A673 (cell line): Measurements from ENCODE around the gene BRSK2. TPM values are rescaled to one million over a fixed set of nuclear protein-coding genes. Genes with fewer than 3 reads are reported as not detected.

Source experiments
- BruUV-seq: library from RNA; stranded (reverse); fragments of 400-500 nt; replicated peaks from 2 replicates; lab custom pipeline; 2021; lab: Mats Ljungman, UMichigan
- CTCF ChIA-PET: fragments of 300-600 bp; sonication (Branson Sonifier 250); formaldehyde crosslinking; loops from one replicate; lab custom pipeline; 2022; ENCODE audit warnings: antibody characterized with exemption; lab: Charles Lee
- POLR2A ChIA-PET: fragments of 300-600 bp; sonication (Branson Sonifier 250); formaldehyde crosslinking; loops from one replicate; lab custom pipeline; 2022; ENCODE audit warnings: antibody characterized with exemption; ENCODE audit not compliant: low non-redundant PET; lab: Charles Lee
- DNase-seq: peaks from one replicate; pipeline ENCODE4 v3.0.0-alpha.2; 2015; ENCODE audit warnings: low spot score
- H3K27ac ChIP-seq: fragments of 200-600 bp; sonication (generic); 2 replicates; pipeline ENCODE4 v1.5.1; 2016; ENCODE audit warnings: mixed run types, low read depth, mild to moderate bottlenecking, mixed read lengths, antibody characterized with exemption, low read length; ENCODE audit not compliant: poor library complexity, severe bottlenecking
- H3K27me3 ChIP-seq: fragments of 200-600 bp; sonication (generic); replicated peaks from 2 replicates; pipeline ENCODE4 v1.6.1; 2017; ENCODE audit warnings: mixed run types, low read depth, mild to moderate bottlenecking, mixed read lengths, antibody characterized with exemption, low read length; ENCODE audit not compliant: insufficient read depth, poor library complexity
- H3K36me3 ChIP-seq: fragments of 200-600 bp; sonication (generic); 2 replicates; pipeline ENCODE4 v1.6.1; 2016; ENCODE audit warnings: mixed run types, mild to moderate bottlenecking, mixed read lengths, antibody characterized with exemption, low read length; ENCODE audit not compliant: insufficient read depth, poor library complexity, severe bottlenecking
- H3K4me1 ChIP-seq: fragments of 200-600 bp; sonication (generic); 2 replicates; pipeline ENCODE4 v1.6.1; 2017; ENCODE audit warnings: mixed run types, mild to moderate bottlenecking, mixed read lengths, antibody characterized with exemption, low read length; ENCODE audit not compliant: insufficient read depth, poor library complexity, severe bottlenecking
- H3K4me3 ChIP-seq: fragments of 200-600 bp; sonication (generic); 2 replicates; pipeline ENCODE4 v1.5.1; 2016; ENCODE audit warnings: low read depth, mixed run types, mild to moderate bottlenecking, mixed read lengths, low read length; ENCODE audit not compliant: poor library complexity, severe bottlenecking
- H3K9me3 ChIP-seq: fragments of 200-600 bp; sonication (generic); 2 replicates; pipeline ENCODE4 v1.6.1; 2016; ENCODE audit warnings: mixed run types, low read depth, mild to moderate bottlenecking, mixed read lengths, antibody characterized with exemption, low read length; ENCODE audit not compliant: poor library complexity, severe bottlenecking
- EZH2 ChIP-seq: fragments of 200-600 bp; sonication (generic); IDR thresholded peaks from 2 replicates; pipeline ENCODE4 v1.6.1; 2017; ENCODE audit warnings: borderline replicate concordance, low read depth, mild to moderate bottlenecking, mixed read lengths, antibody characterized with exemption, low read length; ENCODE audit not compliant: poor library complexity, severe bottlenecking
- intact Hi-C: fragments of 100-400 bp; cut with micrococcal nuclease; formaldehyde crosslinking; loops from one replicate; pipeline ENCODE4 v1.10.0; 2022; ENCODE audit not compliant: unreplicated experiment
- total RNA-seq: library from RNA; stranded (reverse); gene quantifications from 2 replicates; pipeline ENCODE4 v1.2.3, GENCODE V29; 2021
- TF ChIP-seq, protein P1 (sequence below): fragments of 300-800, 200-600 bp; sonication (generic); conservative IDR thresholded peaks from 2 replicates; pipeline ENCODE4 v1.5.1; 2017; ENCODE audit warnings: low read depth, mild to moderate bottlenecking, antibody characterized with exemption, low read length, moderate library complexity, mixed read lengths

The BRSK2 gene
- total RNA-seq, 1 experiment from 2014 or later, result 2.2 TPM

GRCh38 chr11:1487851-1488574 is 98.3 kb downstream of the BRSK2 start:
- H3K4me1 ChIP-seq, result no peaks in the 10 kb centered on the region
- intact Hi-C loops, result no loop called here
- no TSS peak for BruUV-seq
- ChIA-PET CTCF (no interaction called here), POLR2A (no interaction called here)
- DNase-seq, result no peak
- H3K27ac ChIP-seq, result no peak overlapping the region
- TF ChIP-seq, protein P1, sequence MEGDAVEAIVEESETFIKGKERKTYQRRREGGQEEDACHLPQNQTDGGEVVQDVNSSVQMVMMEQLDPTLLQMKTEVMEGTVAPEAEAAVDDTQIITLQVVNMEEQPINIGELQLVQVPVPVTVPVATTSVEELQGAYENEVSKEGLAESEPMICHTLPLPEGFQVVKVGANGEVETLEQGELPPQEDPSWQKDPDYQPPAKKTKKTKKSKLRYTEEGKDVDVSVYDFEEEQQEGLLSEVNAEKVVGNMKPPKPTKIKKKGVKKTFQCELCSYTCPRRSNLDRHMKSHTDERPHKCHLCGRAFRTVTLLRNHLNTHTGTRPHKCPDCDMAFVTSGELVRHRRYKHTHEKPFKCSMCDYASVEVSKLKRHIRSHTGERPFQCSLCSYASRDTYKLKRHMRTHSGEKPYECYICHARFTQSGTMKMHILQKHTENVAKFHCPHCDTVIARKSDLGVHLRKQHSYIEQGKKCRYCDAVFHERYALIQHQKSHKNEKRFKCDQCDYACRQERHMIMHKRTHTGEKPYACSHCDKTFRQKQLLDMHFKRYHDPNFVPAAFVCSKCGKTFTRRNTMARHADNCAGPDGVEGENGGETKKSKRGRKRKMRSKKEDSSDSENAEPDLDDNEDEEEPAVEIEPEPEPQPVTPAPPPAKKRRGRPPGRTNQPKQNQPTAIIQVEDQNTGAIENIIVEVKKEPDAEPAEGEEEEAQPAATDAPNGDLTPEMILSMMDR, result no peak
- TF ChIP-seq EZH2, result no peak
- H3K36me3 ChIP-seq, result no peaks in the 10 kb centered on the region
- no peaks in the 10 kb centered on the region for H3K27me3 ChIP-seq
- no peak overlapping the region for H3K4me3 ChIP-seq
- H3K9me3 ChIP-seq, result no peaks in the 10 kb centered on the region

DNA sequence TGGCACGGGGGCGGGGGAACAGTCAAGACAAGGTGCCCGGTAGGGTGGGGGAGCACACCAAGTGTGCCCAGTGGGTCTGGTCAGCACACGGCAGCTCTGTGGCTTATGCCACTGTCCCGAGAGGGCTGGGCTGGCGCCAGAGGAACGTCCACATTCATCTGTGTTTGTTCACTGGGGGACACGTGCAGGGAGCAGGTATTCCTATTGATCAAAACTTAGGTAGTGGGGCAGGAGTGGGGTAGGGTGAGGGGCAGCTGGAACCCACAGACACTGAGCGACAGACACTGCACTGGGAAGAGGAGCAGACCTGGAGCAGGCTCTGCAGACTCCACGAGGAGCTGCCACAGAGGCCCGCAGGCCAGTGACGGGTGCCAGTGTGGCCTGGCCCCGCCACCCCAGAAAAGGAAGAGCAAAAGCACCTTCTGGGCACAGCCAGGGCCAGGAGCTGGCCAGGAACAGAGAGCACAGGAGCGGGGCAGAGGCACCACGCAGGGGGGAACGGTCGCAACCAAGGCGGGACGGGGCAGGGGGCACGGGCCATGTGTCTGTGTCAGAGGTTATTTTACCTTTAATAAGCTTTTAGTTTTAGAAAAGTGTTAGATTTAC is 98.9 kb downstream of the BRSK2 start:
- ChIA-PET POLR2A (no interaction called here), CTCF (no interaction called here)
- Histone ChIP-seq H3K4me1 (no peaks in the 10 kb centered on the region), H3K27me3 (no peaks in the 10 kb centered on the region), H3K27ac (no peak overlapping the region), H3K36me3 (no peaks in the 10 kb centered on the region), H3K9me3 (no peaks in the 10 kb centered on the region), H3K4me3 (no peak overlapping the region)
- TF ChIP-seq, protein P1, result no peak
- TF ChIP-seq EZH2, result no peak
- no TSS peak for BruUV-seq
- DNase-seq, result no peak
- intact Hi-C loops, result no loop called here

DNA sequence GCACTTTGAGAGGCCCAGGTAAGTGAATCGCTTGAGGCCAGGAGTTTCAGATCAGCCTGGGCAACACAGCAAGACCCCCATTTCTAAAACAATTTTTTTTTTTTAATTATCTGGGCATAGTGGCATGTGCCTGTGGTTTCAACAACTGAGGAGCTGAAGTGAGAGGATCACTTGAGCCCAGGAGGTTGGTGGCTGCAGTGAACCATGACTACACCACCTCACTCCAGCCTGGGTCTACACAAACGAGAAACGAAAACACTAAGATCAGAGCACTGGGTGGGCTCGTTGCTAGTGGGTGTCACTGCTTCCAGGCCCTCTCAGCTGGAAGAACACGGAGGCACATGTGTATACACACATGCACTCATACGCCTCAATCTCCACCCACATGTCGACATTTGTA is 100.9 kb downstream of the BRSK2 start:
- Histone ChIP-seq H3K27me3 (no peaks in the 10 kb centered on the region), H3K36me3 (no peaks in the 10 kb centered on the region), H3K4me1 (no peaks in the 10 kb centered on the region), H3K27ac (no peak overlapping the region), H3K4me3 (no peak overlapping the region), H3K9me3 (no peaks in the 10 kb centered on the region)
- intact Hi-C loops, result no loop called here
- POLR2A ChIA-PET, result no interaction called here
- CTCF ChIA-PET, result no interaction called here
- no peak for DNase-seq
- no TSS peak for BruUV-seq
- TF ChIP-seq, protein P1, result no peak
- no peak for TF ChIP-seq EZH2
